Measurements from ENCODE around the gene GNG13. TPM values are rescaled to one million over a fixed set of nuclear protein-coding genes. Genes with fewer than 3 reads are reported as not detected.
"Not testable (repeated sequence)": the region's sequence is repeated elsewhere in the genome, so short reads cannot be mapped to it uniquely, and the experiment has no call there.

Gene GNG13
- total and polyA plus RNA-seq, 9 of the 15 experiments (the other 6 are each of a cell fraction or from before 2014, with no cell fraction given): not detected

DNA sequence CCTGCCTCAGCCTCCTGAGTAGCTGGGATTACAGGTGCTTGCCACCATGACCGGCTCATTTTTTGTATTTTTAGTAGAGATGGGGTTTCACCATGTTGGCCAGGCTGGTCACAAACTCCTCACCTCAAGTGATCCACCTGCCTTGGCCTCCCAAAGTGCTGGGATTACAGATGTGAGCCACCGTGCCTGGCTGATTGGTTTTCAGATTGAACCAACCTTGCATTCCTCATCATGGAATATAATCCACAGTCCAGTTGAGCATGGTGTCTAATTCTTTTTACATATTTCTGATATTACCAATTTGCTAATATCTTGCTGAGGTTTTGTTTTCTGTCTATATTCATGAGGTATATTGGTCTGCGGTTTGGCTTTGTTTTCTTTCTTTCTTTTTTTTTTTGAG is 36.3 kb upstream of the GNG13 start:
- BruUV-seq (replicated peaks); H3K9ac ChIP-seq (ENCODE audit: insufficient read depth in 1 of 2, low read depth in 2 of 2, low read length in 2 of 2); H3K36me3 ChIP-seq (ENCODE audit: control insufficient read depth, insufficient read depth, low read length); CTCF ChIA-PET (ENCODE audit: low intra/inter-chr PET ratio); ATAC-seq; POLR2A ChIA-PET; FAIRE-seq; H3K79me2 ChIP-seq (ENCODE audit: control insufficient read depth, insufficient read depth, low read length); intact Hi-C loops (cut with micrococcal nuclease); H3K4me2 ChIP-seq (ENCODE audit: insufficient read depth, low read length); H3K27ac ChIP-seq (ENCODE audit: extremely low read depth, low read depth, low read length); in situ Hi-C loops (cut with MboI); H3K4me3 ChIP-seq; H3K9me1 ChIP-seq (ENCODE audit: control insufficient read depth, insufficient read depth, low read length); DNase-seq (ENCODE audit: extremely low read depth in 1 of 4, low spot score in 3 of 4); H2AFZ ChIP-seq (ENCODE audit: low read depth, low read length); H4K20me1 ChIP-seq (replicated peaks; ENCODE audit: control insufficient read depth, insufficient read depth, low read length); H3K9me3 ChIP-seq (replicated peaks; ENCODE audit: control insufficient read depth, insufficient read depth, low read depth, low read length): not testable (repeated sequence)
- H3K4me1 ChIP-seq (replicated peaks in 1 of 2; ENCODE audit: control insufficient read depth in 2 of 2, insufficient read depth in 2 of 2, low read length in 2 of 2): peaks cover 0 to 27% of the 10 kb centered on the region in 2 experiments; a peak in 2 of 5 replicates
- H3K27me3 ChIP-seq (ENCODE audit: control insufficient read depth in 2 of 2, insufficient read depth in 2 of 2, low read length in 2 of 2): peaks cover 12 to 53% of the 10 kb centered on the region in 2 experiments; a peak in 4 of 5 replicates
- peak; percentile 93 for TF ChIP-seq ZNF324 (CRISPR knock-in tag; IDR thresholded peaks at IDR 0.05)
- WGBS (ENCODE audit: insufficient coverage, low coverage, missing lambda C conversion rate): 11% methylated on average over 3 of the region's 3 CpGs

DNA sequence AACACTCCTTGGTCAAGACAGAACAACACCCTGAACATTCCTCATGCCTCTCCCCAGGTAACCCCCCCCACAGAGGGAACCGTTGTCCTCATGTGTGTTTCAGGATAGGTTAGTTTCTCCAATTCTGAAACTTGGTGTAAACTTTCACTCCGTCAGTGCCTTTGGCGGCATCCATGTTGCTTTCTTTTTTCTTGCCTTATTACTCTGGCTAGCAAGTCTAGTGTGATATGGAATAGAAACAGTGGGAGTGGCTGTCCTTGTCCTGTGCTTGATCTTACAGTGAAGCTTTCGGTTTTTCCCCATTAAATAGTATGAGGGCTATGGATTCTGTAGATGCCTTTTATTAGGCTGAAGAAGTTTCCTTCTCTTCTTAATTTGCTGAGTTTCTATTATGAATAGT is 35.7 kb upstream of the GNG13 start:
- H3K27me3 ChIP-seq (ENCODE audit: control insufficient read depth in 2 of 2, insufficient read depth in 2 of 2, low read length in 2 of 2): peaks cover 16 to 53% of the 10 kb centered on the region in 2 experiments; a peak in 4 of 5 replicates

More for the DNA sequence above, 35.7 kb upstream of the GNG13 start:
- Histone ChIP-seq H3K27ac (ENCODE audit: extremely low read depth, low read depth, low read length) (no peak overlapping the region), H3K4me3 (no peak overlapping the region), H3K4me2 (ENCODE audit: insufficient read depth, low read length) (no peak overlapping the region), H4K20me1 (replicated peaks; ENCODE audit: control insufficient read depth, insufficient read depth, low read length) (no peaks in the 10 kb centered on the region), H3K9me3 (replicated peaks; ENCODE audit: control insufficient read depth, insufficient read depth, low read depth, low read length) (peaks cover 1% of the 10 kb centered on the region; the same call in 1 of the 2 replicates), H3K4me1 (replicated peaks in 1 of 2; ENCODE audit: control insufficient read depth in 2 of 2, insufficient read depth in 2 of 2, low read length in 2 of 2) (peaks cover 0 to 27% of the 10 kb centered on the region in 2 experiments; a peak in 2 of 5 replicates), H3K79me2 (ENCODE audit: control insufficient read depth, insufficient read depth, low read length) (no peaks in the 10 kb centered on the region), H2AFZ (ENCODE audit: low read depth, low read length) (no peak overlapping the region), H3K9ac (ENCODE audit: insufficient read depth in 1 of 2, low read depth in 2 of 2, low read length in 2 of 2) (no peak overlapping the region), H3K36me3 (ENCODE audit: control insufficient read depth, insufficient read depth, low read length) (no peaks in the 10 kb centered on the region), H3K9me1 (ENCODE audit: control insufficient read depth, insufficient read depth, low read length) (no peaks in the 10 kb centered on the region)
- no TSS peak for BruUV-seq (replicated peaks)
- FAIRE-seq: no peak
- CTCF ChIA-PET (ENCODE audit: low intra/inter-chr PET ratio): no interaction called here
- ATAC-seq: no peak
- intact Hi-C loops (cut with micrococcal nuclease) (no loop called here), in situ Hi-C loops (cut with MboI) (no loop called here)
- 1% methylated on average over 4 of the region's 4 CpGs for WGBS (ENCODE audit: insufficient coverage, low coverage, missing lambda C conversion rate)
- peak; percentile 93 for TF ChIP-seq ZNF239 (CRISPR knock-in tag; IDR thresholded peaks at IDR 0.05)
- 0 out of 2 replicates have a peak, but pooled peaks have one; percentile 37 for TF ChIP-seq ZNF507 (tag; conservative IDR thresholded peaks at IDR 0.05)
- TF ChIP-seq ZNF316 (IDR thresholded peaks at IDR 0.05): 0 out of 2 replicates have a peak, but pooled peaks have one; percentile 38
- peak; percentile 47; the same call in 1 of the 2 replicates for TF ChIP-seq TRIM28 (IDR thresholded peaks at IDR 0.05)
- no peak for TF ChIP-seq CXXC5 (CRISPR knock-in tag; IDR thresholded peaks at IDR 0.05)
- no peak for TF ChIP-seq ZFP1 (CRISPR knock-in tag; IDR thresholded peaks at IDR 0.05)
- TF ChIP-seq, protein P1, sequence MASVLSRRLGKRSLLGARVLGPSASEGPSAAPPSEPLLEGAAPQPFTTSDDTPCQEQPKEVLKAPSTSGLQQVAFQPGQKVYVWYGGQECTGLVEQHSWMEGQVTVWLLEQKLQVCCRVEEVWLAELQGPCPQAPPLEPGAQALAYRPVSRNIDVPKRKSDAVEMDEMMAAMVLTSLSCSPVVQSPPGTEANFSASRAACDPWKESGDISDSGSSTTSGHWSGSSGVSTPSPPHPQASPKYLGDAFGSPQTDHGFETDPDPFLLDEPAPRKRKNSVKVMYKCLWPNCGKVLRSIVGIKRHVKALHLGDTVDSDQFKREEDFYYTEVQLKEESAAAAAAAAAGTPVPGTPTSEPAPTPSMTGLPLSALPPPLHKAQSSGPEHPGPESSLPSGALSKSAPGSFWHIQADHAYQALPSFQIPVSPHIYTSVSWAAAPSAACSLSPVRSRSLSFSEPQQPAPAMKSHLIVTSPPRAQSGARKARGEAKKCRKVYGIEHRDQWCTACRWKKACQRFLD (CRISPR knock-in tag; IDR thresholded peaks at IDR 0.05): no peak
- TF ChIP-seq CBX5 (IDR thresholded peaks at IDR 0.05; ENCODE audit: borderline replicate concordance, low read depth): peak; percentile 63; the same call in 1 of the 2 replicates
- peak in 1 of 2 experiments; percentile 94; a peak in 2 of 3 replicates for TF ChIP-seq CBX3 (IDR thresholded peaks at IDR 0.05; ENCODE audit: borderline replicate concordance in 1 of 2, low read length in 2 of 2)
- TF ChIP-seq, protein P2, sequence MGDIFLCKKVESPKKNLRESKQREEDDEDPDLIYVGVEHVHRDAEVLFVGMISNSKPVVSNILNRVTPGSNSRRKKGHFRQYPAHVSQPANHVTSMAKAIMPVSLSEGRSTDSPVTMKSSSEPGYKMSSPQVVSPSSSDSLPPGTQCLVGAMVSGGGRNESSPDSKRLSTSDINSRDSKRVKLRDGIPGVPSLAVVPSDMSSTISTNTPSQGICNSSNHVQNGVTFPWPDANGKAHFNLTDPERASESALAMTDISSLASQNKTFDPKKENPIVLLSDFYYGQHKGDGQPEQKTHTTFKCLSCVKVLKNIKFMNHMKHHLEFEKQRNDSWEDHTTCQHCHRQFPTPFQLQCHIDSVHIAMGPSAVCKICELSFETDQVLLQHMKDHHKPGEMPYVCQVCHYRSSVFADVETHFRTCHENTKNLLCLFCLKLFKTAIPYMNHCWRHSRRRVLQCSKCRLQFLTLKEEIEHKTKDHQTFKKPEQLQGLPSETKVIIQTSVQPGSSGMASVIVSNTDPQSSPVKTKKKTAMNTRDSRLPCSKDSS (IDR thresholded peaks at IDR 0.05; ENCODE audit: low read depth, partially characterized antibody): peak; percentile 76
- TF ChIP-seq YY1 (IDR thresholded peaks at IDR 0.05; ENCODE audit: borderline replicate concordance in 1 of 3, control insufficient read depth in 1 of 3, extremely low read depth in 1 of 3, insufficient read depth in 3 of 3, insufficient read length in 1 of 3, insufficient replicate concordance in 2 of 3, low read depth in 1 of 3, low read length in 2 of 3): peak in 1 of 3 experiments; percentile 18
- no peak for DNase-seq (ENCODE audit: extremely low read depth in 1 of 4, low spot score in 3 of 4)
- POLR2A ChIA-PET: no interaction called here

Measured in K562 (cell line).